Measurements from ENCODE around the gene OR51B5.
"Not testable (repeated sequence)": the region's sequence is repeated elsewhere in the genome, so short reads cannot be mapped to it uniquely, and the experiment has no call there.

OR51B5 gene, protein sequence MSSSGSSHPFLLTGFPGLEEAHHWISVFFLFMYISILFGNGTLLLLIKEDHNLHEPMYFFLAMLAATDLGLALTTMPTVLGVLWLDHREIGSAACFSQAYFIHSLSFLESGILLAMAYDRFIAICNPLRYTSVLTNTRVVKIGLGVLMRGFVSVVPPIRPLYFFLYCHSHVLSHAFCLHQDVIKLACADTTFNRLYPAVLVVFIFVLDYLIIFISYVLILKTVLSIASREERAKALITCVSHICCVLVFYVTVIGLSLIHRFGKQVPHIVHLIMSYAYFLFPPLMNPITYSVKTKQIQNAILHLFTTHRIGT

DNA sequence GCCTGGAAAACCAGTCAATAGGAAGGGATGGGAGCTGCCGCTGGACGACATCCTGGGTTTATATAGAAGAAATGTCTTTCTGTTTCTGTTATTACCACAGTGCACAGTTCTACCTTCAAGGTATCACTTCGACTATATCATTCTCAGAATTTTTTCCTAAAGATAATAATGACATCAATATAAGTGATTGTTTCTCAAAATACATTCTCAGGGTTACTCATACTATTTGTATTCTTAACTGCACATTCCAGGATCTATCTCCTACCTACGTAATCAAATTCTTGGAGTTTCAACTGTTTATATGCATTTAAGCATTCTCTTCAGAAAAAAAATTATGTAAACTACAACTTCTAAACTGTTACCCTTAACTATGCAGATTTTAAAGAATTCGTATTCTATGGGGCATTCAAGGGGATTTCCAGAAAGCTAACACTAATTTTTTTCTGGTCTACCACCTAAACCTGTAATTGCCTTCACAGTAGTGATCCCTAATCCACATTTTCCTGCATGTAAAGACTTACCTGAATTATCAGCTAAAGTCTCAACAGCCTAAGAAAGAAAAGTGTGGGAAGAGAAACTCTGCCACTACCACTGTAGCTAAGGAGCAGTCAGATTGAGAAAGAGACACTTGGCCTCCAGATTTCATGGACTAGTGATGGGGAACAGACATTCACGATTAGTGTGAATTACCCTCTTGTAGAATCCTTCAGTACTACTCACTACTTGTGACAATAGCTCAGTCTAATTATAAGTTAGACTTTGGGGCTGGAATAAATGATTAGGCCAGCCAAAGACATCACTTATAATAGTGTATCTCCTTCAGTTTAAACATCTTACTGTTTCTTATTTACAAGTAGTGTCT, at the start of gene OR51B5:
TSS of gene OR51B5 (minus strand) at position 51 of the 862 bp plus-strand sequence. CDS start at position 51, 0 bp downstream.
- no peak for FAIRE-seq

DNA sequence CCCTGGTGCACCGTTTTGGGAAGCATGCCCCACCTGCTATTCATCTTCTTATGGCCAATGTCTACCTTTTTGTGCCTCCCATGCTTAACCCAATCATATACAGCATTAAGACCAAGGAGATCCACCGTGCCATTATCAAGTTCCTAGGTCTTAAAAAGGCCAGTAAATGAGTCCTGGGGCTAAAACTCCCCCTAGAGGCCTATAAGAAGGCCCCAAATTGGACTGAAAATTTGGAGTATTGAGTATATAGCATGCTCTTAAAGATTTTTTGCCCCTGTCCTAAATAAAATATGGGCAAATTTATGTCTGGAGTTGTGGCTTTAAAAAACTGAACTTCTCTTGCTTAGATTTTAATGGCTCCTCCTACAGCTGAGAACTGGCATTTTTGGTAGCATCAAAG, 46.9 kb upstream of the OR51B5 start:
- FAIRE-seq = no peak

DNA sequence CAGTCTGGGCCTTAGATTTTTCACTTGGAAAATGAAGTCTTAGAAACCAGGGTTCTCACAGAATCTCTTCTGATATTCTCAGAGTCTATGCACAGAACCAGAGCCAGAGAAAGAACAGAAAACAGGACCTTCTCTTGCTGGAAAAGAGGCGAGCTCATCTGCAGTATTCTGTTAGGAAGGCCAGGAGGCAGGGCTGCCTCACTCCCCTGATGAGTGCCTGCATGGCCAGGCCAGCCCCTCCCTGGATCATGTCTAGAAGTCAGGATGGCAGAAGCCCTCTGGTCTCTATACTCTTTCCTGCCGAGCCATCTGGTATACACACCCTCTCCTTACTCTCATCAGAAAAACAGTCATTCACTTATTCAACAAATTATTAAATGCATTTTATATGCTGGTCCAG, 41.0 kb upstream of the OR51B5 start:
- no peak for FAIRE-seq

DNA sequence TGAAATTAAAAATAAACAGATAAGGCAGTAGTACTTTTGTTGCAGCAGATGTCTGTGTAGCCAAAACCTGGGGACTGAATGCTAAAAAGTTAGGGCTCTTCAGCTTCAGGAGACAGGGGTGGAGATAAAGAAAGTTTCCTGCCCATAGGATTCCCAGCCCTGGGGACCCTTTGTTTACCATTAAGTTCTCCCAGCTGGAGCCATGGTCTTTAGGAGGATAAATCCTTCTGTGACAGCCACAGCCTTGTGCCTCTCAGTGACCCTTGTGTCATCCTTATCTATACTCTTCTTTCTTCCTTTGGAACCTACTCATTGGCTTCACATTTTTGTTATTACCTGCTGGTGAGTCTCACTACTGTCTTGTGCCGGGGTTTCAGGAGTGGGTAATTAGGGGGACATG, 40.3 kb upstream of the OR51B5 start, which contains the start of gene OR51M1:
TSS of gene OR51M1 (plus strand) at position 237 of the 400 bp plus-strand sequence. CDS start 5,587 bp downstream, outside the sequence.
- no peak for FAIRE-seq

DNA sequence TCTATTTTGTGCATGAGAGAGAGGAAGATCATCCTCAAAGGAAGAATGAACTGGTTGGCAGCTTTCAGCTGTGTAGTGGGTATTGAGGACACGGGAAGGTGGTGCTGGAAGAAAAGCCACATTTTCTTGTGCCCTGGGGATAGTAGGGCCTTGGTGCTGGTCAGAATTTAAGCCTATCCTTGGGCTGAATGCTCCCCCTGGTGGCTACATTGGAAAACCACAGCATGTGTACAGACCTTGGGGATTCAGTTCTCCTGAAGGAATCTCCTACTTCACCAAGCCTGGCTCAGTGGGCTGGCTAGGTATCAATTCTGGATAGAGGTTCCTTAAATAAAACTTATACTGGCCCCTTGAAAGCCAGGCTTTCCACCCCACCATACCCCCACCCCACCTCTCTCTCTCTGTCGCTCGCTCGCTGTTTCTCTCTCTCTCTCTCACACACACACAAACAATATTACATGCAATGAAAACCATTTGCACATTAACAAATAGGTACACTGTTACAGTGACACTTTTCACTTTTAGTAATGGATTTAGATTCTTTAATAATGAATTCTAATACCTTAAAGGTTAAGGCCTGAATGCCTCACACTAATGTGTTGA, 37.5 kb upstream of the OR51B5 start:
- peak; percentile 9 for FAIRE-seq

DNA sequence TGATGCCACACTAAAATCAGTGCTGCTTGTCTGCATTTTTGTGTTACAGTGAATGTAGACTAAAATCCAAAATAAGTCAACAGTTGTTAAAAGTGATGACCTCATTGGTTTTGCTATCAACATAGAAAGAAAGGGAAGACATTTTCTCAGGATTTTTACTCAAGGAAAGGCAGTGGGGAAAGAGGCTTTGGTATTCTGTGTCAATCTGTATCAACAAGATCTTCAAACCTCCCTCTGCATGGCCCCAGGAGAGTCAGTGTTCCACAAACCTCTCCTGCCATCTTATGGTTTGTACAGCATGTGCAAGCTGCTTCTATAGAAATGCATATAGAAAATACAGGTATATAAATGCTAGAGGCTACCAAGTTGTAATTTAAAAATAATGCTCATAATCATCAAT, 26.5 kb upstream of the OR51B5 start:
- FAIRE-seq = no peak

DNA sequence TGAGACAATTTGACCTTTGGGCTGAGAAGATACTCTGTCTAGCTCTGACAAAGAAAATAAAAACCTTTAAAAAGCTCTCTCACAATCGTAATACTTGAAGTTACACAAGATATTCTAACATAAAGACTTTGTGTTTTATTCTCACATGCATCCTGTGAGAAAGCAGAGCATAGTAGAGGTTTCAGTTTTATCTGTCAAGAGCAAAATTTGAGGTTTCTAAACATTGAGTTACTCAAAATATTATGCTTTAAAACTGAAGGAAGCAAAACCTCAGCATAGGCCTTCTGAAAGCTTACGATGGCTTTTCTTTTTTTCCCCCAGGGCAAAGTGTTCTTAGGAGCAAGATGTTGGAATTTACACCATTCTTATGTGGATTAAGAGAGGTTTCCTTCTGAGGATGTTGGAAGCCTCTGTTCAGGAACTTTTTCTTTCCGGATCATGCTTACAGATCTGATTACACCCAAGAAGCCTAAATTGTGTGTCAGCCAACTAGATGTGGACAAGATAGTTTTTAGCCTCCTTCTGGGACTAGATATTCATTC, 25.2 kb upstream of the OR51B5 start:
- FAIRE-seq = no peak

DNA sequence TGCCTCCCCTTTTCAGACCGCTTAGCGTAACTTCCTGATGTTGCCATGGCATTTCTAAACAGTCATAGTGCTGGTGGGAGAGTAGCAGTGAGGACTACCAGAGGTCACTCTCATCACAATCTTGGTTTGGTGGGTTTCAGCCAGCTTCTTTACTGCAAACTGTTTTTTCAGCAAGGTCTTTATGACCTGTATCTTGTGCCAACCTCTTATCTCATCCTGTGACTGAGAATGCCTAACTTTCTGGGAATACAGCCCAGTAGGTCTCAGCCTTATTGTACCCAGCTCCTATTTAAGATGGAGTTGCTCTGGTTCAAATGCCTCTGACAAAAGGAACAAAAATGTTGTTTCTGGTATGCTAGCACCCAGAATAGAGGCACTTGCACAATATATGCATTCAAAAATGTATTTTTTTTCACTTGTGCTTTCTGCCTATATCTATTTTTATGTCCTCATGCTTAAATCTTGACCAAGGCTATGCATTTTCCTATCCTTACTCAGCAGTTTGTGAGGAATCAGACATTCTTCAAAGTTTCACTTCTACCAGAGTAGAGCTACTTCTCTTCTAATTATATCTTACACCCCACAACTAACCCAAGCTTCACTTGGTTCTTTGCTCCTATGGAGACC, 24.2 kb upstream of the OR51B5 start:
- FAIRE-seq = no peak

DNA sequence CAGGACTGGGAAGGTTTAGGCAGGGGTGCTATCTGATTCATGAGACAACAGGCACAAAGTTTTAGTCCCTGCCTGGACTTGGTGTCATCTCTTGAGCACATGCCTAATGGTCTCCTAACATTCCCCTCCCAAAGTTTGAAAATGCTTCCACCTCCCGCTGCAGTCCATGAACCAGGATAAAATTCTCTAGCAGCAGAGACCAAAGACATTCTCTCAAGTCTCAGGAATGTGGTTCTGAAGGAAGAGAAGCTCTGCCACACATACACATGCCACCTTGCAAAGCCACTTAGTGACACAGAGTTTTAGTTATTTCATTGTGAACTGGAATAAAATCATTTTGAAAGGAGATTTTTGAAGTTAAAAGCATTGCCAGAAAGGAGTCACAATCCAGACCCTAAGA, 23.5 kb upstream of the OR51B5 start:
- no peak for FAIRE-seq

DNA sequence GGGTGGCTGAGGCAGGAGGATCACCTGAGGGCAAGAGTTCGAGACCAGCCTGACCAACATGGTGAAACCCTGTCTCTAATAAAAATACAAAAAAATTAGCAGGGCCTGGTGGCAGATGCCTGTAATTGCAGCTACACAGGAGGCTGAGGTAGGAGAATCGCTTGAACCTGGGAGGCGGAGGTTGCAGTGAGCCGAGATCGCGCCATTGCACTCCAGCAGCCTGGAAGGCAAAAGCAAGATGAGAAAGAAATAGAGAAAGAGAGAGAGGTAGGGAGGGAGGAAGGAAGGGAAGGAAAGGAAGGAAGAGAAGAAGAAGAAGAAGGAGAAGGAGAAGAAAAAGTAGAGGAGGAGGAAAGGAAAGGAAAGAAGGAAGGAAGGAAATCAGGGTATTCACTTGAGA, 23.0 kb upstream of the OR51B5 start:
- not testable (repeated sequence) for FAIRE-seq

DNA sequence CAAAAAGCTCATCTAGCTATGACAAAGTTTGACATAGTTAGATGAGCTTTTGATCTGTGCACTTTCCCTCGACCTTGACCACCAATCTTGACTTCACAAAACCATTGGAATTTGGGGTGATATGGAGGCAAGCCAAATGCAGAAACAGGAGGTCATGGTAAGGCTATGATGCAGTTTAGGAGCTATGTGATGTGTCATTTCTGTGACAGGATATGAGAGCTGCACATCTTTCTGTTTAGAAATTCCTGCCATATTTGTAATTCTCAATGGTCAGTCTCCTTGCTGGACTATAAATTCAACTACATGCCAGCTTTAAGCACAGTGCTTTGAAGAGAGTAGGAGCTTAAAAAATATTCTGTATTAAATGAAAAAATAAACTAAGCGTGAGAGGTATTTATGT, 20.9 kb upstream of the OR51B5 start:
- no peak for FAIRE-seq

DNA sequence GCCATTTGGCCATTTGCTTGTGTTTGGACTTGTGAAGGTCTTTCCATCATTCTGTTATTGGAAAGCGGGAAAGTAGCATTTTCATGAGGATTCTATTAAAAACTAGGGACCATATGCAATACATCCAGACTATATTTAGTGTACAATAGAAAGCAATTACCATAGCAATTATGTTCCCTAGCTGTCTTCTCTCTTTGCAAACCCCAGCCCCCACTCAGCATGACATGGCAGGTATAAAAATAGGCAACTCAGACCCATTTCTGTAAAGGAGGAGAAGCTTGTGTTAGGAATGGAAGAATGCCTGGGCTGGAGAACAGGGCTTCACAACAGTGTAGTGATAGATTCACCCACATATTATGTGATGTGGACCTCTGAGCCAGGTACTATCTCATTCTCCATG, 20.4 kb upstream of the OR51B5 start:
- FAIRE-seq = no peak

DNA sequence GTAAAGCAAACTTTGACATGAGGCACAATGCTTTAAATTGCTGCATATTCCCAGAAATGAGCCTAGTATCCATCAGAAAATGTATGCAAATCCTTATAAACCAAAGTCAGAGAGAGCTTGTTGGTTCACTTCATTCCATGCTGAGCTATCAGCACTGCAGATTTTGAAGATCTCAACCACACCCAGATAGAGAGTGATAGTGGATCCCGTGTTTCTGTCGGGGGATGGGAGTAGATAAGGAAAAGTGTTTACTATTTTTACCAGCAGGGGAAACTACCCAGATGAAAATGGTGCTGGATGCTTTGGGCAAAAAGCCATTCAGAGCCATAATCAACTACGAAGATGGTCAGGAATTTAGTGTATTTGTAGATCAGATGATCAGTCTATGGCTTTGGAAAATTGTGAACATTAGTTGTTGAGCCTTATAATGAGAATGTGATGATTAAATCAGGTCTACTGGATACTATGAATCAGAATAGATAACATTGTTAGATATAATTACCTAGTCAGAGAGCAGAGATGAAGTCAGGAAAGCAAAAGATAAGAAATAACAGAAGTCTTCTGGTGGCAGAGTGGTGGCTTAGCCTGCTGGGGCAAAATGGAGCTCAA, 18.8 kb upstream of the OR51B5 start:
- no peak for FAIRE-seq

DNA sequence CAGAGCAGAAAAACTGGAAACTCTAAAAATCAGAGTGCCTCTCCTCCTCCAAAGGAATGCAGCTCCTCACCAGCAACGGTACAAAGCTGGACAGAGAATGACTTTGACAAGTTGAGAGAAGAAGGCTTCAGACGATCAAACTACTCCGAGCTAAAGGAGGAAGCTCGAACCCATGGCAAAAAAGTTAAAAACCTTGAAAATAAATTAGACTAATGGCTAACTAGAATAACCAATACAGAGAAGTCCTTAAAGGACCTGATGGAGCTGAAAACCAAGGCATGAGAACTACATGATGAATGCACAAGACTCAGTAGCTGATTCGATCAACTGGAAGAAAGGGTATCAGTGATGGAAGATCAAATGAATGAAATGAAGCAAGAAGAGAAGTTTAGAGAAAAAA, 12.7 kb upstream of the OR51B5 start:
- FAIRE-seq = not testable (repeated sequence)

DNA sequence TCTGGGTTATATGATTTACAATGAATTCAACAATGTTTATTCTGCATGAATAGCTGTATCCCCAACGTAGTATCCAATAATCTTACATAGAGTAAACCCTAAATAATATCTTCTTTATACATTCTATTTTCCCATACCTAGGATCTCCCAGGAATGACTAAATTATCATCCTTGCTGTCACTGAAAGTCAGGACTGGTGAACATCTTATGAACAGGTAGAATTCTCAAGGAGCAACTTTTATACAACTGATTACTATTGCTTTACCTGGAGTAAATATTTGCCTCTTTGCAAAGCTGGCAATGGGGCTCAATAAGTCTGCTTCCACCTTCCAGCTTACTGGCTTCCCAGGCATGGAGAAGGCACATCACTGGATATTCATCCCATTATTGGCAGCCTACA, 7.9 kb upstream of the OR51B5 start, which contains the start of gene OR51B6:
TSS of gene OR51B6 (plus strand) at position 301 of the 400 bp plus-strand sequence. CDS start at position 301, 0 bp downstream.
- FAIRE-seq = no peak

DNA sequence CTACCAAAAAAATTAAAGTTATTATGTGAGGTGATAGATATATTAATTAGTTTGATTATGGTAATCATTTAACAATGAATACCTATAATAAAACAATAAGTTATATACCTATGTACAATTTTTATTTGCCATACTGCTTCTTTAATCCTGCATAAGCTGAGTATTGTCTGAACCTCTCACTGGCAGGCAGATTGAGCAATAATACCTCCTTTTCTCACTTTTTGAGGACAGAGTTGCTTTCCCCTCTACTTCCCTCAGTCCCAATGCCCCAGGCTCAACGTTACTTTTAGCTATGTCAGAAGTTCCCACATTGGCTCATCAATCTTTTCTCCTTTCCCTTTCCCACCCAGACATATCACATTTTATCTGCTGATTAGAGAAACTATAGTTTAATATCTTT, 6.2 kb upstream of the OR51B5 start:
- no peak for FAIRE-seq

DNA sequence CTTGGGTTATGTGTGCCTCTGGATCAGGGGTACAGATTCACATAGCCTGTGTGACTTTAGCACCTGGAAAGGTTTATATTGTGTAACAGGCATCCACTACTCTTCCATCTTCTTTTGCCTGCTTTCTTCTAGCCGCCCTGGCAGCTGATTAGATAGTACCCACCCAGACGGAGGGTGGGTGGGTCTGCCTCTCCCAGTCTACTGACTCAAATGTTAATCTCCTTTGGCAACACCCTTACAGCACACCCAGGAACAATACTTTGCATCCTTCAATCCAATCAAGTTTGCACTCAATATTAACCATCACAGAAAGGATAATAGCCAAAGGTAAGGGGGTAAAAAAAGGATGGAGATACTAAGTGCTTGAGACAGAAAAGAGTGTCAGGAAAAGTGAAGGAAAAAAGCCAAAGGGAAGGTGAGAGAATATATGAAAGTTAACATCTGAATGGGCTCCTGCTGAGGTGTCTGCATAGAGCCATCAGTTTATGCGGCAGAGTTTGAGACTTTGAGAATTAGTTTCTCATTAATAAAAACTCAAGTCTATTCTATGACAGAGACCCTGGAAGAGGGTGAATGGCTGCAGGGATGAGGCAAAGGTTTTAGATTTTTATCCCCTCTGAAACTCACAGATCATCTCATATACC, 5.3 kb upstream of the OR51B5 start:
- FAIRE-seq = no peak

DNA sequence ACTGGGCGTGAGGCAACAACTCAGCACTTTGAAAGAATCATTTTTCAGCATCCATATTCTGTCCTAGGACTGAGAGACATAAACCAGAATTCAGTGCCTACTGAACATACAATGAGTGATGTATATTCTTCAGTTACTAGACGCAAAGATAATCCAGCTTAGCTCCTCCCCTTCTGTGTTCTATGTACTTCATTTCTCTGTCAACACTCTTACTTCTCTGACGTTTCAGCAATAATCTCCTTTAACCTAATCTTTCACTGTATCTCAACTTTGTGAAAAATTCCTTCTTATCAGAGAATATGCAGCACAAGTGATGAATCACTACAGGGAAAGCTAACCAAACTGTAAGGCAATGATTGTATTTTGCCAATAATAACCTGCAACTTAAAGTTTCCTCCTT, 2.5 kb upstream of the OR51B5 start:
- no peak for FAIRE-seq

DNA sequence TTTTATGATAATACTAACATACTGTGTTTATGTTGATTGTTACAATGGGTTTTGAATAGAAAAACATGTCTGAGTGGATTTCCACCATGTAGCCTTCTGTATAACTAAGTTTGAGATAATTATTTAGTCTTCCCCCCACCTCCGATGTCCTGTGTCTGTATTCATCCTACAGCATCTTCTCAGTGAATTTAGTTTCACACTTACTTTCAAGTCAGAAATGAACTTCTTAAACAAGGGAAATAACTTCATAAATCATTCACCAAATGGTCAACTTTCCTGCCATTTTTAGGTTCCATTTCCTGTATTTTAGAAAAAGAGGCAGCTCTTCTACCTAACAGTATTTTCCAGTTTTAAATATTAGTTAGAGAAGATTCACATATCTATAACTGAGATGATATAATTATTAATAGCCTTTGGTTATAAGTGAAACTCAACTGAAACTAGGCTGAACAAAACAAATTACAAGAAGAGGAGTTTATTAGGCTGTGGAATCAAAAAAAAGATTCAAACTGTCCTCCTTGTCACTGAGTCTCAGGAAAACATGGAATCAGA, 3.5 kb downstream of the OR51B5 start:
- no peak for FAIRE-seq

DNA sequence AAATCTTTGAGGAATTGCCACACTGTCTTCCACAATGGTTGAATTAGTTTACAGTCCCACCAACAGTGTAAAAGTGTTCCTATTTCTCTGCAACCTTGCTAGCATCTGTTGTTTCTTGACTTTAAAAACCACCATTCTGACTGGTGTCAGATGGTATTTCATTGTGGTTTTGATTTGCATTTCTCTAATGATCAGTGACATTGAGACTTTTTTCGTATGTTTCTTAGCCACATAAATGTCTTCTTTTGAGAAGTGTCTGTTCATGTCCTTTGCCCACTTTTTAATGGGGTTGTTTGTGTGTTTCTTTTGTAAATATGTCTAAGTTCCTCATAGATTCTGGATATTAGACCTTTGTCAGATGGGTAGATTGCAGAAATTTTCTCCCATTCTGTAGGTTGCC, 6.1 kb downstream of the OR51B5 start:
- FAIRE-seq = not testable (repeated sequence)

DNA sequence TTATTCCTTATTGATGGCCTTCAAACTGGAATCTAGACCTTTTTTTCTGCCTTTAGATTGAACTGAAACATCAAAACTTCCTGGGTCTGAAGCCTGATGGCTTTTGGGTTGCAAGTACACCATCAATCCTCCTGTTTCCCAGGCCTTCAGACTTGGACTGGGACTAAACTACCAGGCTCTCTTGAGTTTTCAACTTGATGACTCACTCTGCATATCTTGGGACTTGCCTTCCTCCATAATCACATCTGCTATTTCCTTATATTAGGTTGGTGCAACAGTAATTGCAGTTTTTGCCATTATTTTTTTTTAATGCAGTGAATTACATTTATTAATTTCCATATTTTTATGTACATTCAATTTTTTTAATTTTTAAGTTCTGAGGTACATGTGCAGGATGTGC, 7.0 kb downstream of the OR51B5 start:
- FAIRE-seq = no peak

DNA sequence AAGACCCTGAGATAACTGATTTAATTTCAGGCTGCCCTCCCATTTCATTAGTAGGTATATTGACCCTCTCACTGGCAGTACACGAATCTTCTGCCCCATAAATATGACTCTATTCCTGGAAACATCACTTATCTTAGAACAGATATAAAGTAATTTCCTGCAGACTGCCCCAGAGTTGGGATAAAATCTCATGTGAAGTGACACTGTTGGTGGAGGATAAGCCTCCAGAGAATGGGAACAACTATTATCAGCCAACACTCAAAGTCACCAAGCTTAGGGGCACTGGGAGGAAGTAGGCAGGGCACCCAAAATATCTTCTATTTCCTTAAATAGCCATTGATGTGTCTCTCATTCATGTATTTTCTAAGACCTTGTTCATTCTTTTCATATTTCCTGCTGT, 8.2 kb downstream of the OR51B5 start:
- FAIRE-seq = no peak
